DOHH2 (cell line): ENCODE data around the gene TBC1D2.

Source experiments
- H3F3A ChIP-seq: fragments of 200-600 bp; sonication (generic), shearing (Covaris generic); 2 replicates; pipeline ENCODE4 v1.6.0; 2016; ENCODE audit warnings: antibody characterized with exemption, mild to moderate bottlenecking; ENCODE audit not compliant: control insufficient read depth, insufficient read depth
- H3K27ac ChIP-seq: fragments of 200-600 bp; sonication (generic); 2 replicates; pipeline ENCODE4 v1.5.1; 2014; ENCODE audit warnings: low read depth, mild to moderate bottlenecking, low read length, moderate library complexity
- H3K27me3 ChIP-seq: fragments of 200-600 bp; sonication (generic); 2 replicates; pipeline ENCODE4 v1.6.1; 2014; ENCODE audit warnings: mild to moderate bottlenecking, low read length, mixed read lengths; ENCODE audit not compliant: control insufficient read depth
- H3K36me3 ChIP-seq: fragments of 200-600 bp; sonication (generic); 2 replicates; pipeline ENCODE4 v1.6.1; 2014; ENCODE audit warnings: mild to moderate bottlenecking, low read length, moderate library complexity, mixed read lengths; ENCODE audit not compliant: control insufficient read depth
- H3K4me1 ChIP-seq: fragments of 200-600 bp; sonication (generic); 2 replicates; pipeline ENCODE4 v1.6.1; 2014; ENCODE audit warnings: mild to moderate bottlenecking, low read length, mixed read lengths; ENCODE audit not compliant: control insufficient read depth
- H3K4me2 ChIP-seq: fragments of 200-600 bp; sonication (generic); 2 replicates; pipeline ENCODE4 v1.6.0; 2014; ENCODE audit warnings: mild to moderate bottlenecking, low read length, moderate library complexity
- H3K4me3 ChIP-seq: fragments of 200-600 bp; sonication (generic); 2 replicates; pipeline ENCODE4 v1.5.1; 2014; ENCODE audit warnings: mild to moderate bottlenecking, low read length, mixed read lengths
- H3K79me2 ChIP-seq: fragments of 200-600 bp; sonication (generic); 2 replicates; pipeline ENCODE4 v1.6.1; 2014; ENCODE audit warnings: mild to moderate bottlenecking, low read length, mixed read lengths; ENCODE audit not compliant: control insufficient read depth
- H3K9me2 ChIP-seq: fragments of 200-600 bp; sonication (generic); replicated peaks from 2 replicates; pipeline ENCODE4 v1.6.1; 2014; ENCODE audit warnings: mild to moderate bottlenecking, low read length, mixed read lengths; ENCODE audit not compliant: control insufficient read depth
- H3K9me3 ChIP-seq: fragments of 200-600 bp; sonication (generic); 2 replicates; pipeline ENCODE4 v1.6.1; 2014; ENCODE audit warnings: antibody characterized with exemption, low read length, mixed read lengths; ENCODE audit not compliant: control insufficient read depth, insufficient read depth
- H4K20me1 ChIP-seq: fragments of 200-600 bp; sonication (generic); 2 replicates; pipeline ENCODE4 v1.6.0; 2014; ENCODE audit warnings: low read depth, mild to moderate bottlenecking, antibody characterized with exemption, low read length, moderate library complexity; ENCODE audit not compliant: control insufficient read depth, insufficient read depth
- CTCF ChIP-seq: fragments of 200-600 bp; sonication (generic); IDR thresholded peaks from one replicate; pipeline ENCODE4 v1.5.1; 2014; ENCODE audit warnings: antibody characterized with exemption, mild to moderate bottlenecking, low read depth, low read length; ENCODE audit not compliant: poor library complexity, severe bottlenecking
- EZH2phosphoT487 ChIP-seq: fragments of 200-600 bp; sonication (generic); IDR thresholded peaks from 2 replicates; pipeline ENCODE4 v1.6.1; 2017; ENCODE audit warnings: borderline replicate concordance, mild to moderate bottlenecking, antibody characterized with exemption, low read length, moderate library complexity, mixed read lengths

TBC1D2 gene

GRCh38 chr9:98262056-98262455, 6.6 kb upstream of the TBC1D2 start:
- no peaks in the 10 kb centered on the region for H4K20me1 ChIP-seq
- H3K36me3 ChIP-seq = no peaks in the 10 kb centered on the region
- H3K4me2 ChIP-seq = no peak overlapping the region
- TF ChIP-seq EZH2phosphoT487 (no peak), CTCF (no peak)
- H3K27me3 ChIP-seq = peaks cover 3% of the 10 kb centered on the region; the same call in 1 of the 2 replicates
- H3K4me3 ChIP-seq = no peak overlapping the region
- peaks cover 1% of the 10 kb centered on the region; the same call in 1 of the 2 replicates for H3K4me1 ChIP-seq
- no peak overlapping the region for H3K27ac ChIP-seq
- H3K9me2 ChIP-seq = no peaks in the 10 kb centered on the region
- H3K9me3 ChIP-seq = no peaks in the 10 kb centered on the region
- no peaks in the 10 kb centered on the region for H3K79me2 ChIP-seq
- H3F3A ChIP-seq = 0 out of 2 replicates have a peak, but pooled peaks cover 1% of the 10 kb centered on the region

GRCh38 chr9:98260635-98261034, 5.2 kb upstream of the TBC1D2 start:
- H3K27me3 ChIP-seq = peaks cover 3% of the 10 kb centered on the region; the same call in 1 of the 2 replicates

GRCh38 chr9:98259791-98260190, 4.3 kb upstream of the TBC1D2 start:
- H4K20me1 ChIP-seq = no peaks in the 10 kb centered on the region
- H3K4me3 ChIP-seq = no peak overlapping the region
- TF ChIP-seq CTCF = no peak
- no peak for TF ChIP-seq EZH2phosphoT487
- H3K27me3 ChIP-seq = peaks cover 2% of the 10 kb centered on the region; the same call in 1 of the 2 replicates
- H3K79me2 ChIP-seq = no peaks in the 10 kb centered on the region
- H3K4me1 ChIP-seq = peaks cover 12% of the 10 kb centered on the region
- H3K4me2 ChIP-seq = no peak overlapping the region
- no peak overlapping the region for H3K27ac ChIP-seq
- no peaks in the 10 kb centered on the region for H3K9me2 ChIP-seq
- no peaks in the 10 kb centered on the region for H3K9me3 ChIP-seq
- H3K36me3 ChIP-seq = no peaks in the 10 kb centered on the region
- peaks cover 10% of the 10 kb centered on the region for H3F3A ChIP-seq

More at GRCh38 chr9:98260635-98261034, 5.2 kb upstream of the TBC1D2 start:
- H3K4me1 ChIP-seq = peaks cover 7% of the 10 kb centered on the region
- H3K9me3 ChIP-seq = no peaks in the 10 kb centered on the region
- no peaks in the 10 kb centered on the region for H3K79me2 ChIP-seq
- H3K9me2 ChIP-seq = no peaks in the 10 kb centered on the region
- no peak overlapping the region for H3K4me3 ChIP-seq
- H3K27ac ChIP-seq = no peak overlapping the region
- peaks cover 10% of the 10 kb centered on the region for H3F3A ChIP-seq
- H3K4me2 ChIP-seq = no peak overlapping the region
- no peak for TF ChIP-seq CTCF
- TF ChIP-seq EZH2phosphoT487 = no peak
- no peaks in the 10 kb centered on the region for H4K20me1 ChIP-seq
- H3K36me3 ChIP-seq = no peaks in the 10 kb centered on the region
